GM18861 (cell line): Measurements from ENCODE around the gene IKZF3.
A peak's percentile ranks its signal among the peaks of the same experiment; 100 is the strongest.
"Not testable (repeated sequence)": the region's sequence is repeated elsewhere in the genome, so short reads cannot be mapped to it uniquely, and the experiment has no call there.

Source experiments
- ATAC-seq: cut with Tn5 transposase; IDR thresholded peaks from one replicate; pipeline ENCODE4 v1.9.1; 2021; ENCODE audit not compliant: unreplicated experiment

Gene IKZF3

DNA sequence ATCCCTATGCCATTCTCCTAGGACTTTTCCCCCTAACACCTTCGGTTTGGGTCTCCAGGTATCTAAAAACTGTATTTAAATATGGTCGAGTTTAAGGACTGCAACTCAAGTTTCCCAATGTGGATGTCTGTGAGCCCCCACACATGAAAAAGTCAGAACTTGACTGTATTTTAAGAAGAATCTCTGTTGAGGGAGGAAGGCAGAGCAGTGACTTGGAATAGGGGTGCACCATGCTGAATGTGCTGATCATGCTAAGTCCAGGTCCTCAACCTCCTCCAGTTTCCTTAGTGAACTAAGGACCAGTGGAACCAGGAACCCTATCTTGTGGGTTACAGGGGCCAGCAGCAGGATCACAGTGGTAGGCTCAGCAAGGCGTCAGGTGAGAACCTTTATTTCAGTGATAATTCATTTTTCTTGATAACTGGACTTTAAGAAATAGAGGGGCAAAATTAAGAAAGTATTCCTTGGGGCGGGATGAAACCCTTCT, 106.9 kb downstream of the IKZF3 start:
- no peak for ATAC-seq

- ATAC-seq = no peak
Measured at GRCh38 chr17:39756380-39757079, 107.6 kb downstream of the IKZF3 start.

DNA sequence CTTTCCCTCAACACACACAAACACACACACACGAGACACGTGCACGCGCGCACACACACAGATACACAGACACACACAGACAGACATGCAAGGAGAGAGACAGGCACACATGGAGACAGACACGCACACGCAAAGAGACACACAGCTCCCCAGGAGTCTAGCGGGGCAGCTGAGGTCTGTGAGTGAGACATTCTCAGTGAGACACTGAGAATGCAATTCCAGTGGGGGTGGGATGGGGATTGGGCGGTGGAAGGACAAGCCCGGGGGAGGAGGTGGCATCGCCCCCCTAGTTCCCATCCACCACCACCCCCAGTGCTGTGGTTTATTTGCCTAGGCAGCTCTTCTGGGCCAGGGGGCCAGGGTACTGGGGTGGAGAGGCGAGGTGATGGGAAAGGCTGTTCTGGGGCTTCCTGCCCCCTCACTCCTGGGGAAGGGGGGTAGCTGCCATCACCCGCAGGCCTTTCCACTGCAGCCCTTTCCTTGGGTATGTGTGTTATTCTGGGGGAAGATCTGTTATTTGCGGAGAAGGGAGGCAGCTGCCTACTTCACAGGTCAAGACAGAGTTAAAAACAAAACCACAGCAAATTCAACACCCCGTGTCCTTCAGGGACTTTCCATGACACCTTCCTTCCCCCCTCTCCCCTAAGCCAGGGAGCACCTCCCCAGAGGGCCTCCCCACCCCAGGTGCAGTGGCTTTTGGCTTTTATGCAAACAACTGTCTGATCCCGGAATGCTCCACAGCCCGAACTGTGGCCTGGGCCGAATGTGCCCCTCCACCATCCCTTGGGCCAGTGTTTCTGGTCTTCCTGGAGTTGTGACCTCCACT, 108.3 kb downstream of the IKZF3 start:
- no peak for ATAC-seq

DNA sequence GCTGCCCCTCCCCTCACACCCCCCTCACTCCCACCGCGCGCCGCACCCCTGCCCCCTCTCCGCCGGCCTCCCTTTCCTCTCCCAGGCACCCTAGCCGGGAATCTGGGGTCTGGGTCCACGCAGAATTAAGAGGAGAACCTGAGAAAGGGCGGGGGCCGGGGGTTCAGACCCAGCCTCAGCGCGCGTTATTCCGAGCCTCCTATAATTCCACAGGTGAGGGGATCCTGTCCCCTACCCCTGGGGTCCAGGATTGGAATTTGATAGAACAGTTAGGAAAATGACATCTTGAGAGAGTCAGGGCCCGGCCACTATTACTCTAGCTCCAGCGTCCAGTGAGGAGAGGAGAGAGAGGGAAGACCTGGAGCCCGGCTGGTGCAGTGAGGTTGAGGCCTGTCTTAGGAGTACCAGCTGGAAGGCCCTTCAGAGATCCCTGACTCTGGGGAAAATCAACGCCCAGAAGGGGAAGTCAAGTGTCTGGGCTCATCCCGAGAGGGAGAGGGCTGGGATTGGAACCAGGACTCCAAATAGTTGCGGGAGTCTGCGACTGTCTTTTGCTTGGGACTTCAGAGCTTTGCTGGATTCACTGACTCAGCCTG, 109.1 kb downstream of the IKZF3 start:
- no peak for ATAC-seq

DNA sequence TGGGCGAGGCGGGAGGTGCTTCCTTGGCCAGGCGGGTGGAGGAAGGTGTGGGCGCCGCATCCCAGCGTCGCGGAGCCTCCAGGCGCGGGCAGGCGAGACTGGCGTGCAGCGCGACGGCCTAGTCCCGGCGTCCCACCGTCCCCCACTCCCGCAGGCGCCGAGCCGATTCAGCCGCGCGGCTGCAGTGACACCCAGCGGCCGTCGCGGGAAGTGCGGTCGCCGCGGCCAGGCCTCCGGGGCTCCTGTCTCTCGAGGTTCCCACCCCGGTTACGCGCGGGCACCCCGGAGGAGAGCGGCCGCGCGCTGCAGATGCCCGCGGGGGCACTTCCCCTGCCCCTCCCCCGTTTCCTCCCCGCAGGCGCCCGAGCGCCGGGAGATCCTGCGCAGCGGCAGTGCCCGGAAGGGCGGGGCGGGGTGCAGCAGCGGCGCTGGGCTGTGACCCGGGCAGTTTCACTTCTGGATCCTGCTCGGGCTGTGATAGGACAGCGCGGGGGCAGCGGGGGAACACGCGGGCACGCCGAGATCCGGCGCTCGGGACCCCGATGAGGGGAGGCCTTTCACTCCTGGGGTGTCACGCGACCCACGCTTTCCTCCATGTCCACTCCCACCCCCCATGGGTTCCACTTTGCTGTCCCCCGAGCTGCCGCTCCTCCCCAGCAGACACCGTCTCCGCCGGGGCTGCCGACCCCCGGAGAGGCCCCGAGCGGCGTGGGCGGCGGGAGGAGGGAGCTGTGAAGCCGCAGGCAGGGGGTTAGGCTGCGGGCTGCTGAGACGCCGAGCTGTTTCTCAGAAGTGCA, 109.8 kb downstream of the IKZF3 start:
- peak; percentile 45 for ATAC-seq

GRCh38 chr17:39753514-39754160, 110.5 kb downstream of the IKZF3 start:
- ATAC-seq = peak; percentile 15

DNA sequence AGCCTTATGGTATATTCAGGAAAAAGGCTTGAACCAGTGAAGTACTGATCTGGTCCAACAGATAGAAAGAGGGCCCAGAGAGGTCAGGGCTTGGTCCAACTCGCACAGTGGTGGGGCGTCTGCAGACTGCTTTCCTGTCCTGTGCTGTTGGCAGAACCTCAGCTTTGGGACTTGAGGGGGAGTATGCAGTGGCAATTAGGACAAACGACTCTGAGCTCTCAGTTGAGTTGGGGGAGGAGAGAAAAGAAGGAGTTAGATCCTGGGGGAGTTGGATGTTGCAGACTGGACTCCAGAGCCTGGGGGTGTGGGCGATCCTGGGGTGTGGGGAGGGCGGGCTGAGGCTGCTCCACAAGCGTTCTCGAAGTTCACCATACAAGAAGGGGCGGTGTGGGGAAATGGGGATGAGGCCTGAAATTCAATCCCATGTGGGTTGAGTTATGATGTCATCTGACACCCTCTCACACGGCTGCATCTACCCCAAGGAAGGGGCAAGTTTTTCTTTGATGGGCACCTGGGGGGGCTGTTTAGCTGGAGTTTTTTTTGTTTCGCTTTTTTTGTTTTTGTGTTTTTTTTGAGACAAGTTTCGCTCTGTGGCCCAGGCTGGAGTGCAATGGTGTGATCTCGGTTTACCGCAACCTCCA, 111.8 kb downstream of the IKZF3 start:
- ATAC-seq = no peak

- ATAC-seq = no peak
Measured at GRCh38 chr17:39751637-39752036, 112.5 kb downstream of the IKZF3 start.

DNA sequence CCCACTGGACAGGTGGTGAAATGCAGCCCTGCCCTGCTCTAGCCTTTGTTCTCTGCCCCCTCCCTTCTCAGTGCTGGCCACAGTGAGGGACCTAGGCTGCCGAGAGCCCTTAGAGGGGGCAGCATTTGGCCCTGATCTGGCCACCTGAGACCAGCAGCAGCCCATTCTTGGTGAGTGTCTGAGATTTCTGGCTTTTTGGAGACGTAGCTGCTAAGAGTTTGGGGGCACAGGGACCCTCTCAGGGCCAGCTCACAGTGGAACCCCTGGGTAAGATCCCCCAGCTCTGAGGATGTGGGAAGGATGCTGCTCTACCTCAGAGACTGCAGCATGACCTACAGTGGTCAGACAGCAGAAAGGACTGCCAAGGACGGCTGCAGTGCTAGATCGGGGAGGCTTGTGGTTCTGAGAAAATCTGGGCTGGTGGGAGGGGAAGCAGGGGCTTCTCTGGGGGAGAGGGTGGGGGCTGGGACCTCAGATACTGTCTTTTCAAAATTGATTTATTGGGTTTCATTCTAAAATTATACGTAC, 113.0 kb downstream of the IKZF3 start:
- ATAC-seq = no peak

DNA sequence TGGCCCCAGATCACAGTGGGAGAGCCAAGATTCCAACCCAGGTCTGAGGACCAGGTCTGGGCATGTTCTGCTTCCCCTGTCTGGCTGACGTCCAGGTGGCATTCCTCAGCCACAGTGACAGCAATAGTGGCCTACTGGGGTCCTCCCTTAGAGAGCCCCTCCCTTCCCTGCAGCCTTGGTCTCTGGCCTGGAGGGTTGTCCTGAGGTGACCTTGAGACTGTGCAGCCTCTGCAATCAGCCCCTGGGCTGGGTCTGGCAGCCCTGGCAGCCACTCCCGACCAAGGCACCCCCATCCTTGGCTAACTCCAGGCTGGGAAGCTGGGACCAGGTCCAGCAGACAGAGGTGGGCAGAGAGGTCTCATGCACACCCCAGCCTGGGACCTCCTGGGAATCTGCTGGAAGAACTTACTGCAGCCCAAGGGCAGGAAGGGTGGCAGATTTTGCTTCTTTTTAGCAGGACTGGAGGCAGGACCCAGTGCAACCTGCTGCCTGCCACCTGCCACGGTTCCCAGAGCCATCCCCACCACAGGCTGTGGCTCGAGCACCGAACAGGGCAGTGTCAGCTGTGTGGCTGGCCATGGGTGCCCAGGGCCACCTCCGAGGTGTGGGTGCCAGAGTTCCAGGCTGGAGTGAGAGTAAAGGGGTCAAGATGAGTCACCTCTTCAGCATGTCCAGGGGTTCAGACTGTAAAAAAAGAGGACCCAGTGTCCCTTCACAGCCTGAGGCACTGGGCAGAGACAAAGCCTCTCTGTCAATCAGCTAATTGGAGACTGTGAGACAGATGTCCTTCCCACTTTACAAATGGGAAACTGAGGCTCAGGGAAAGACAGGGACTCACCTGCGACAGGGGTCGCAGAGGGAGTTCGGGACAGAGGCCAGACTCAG, 113.7 kb downstream of the IKZF3 start:
- ATAC-seq = no peak

GRCh38 chr17:39748444-39749034, 115.6 kb downstream of the IKZF3 start:
- not testable (repeated sequence) for ATAC-seq

DNA sequence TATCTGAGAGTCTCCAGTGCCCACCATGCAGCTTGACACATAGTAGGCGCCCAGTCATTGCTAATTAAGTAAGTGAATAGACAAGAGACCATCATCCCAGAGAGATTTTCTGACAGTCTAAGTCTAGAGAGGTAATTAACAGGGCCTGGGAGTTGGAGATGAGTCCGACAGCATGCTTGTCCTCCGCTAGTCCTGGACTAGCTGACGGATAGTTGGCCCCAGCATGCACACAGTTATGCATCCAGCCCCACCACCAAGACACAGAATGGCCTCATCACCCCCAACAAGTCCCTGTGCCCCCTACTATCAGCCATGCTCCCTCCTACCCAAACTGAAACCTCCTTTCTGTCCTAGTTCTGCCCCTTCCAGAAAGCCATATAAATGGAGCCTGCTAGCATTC, 116.4 kb downstream of the IKZF3 start:
- ATAC-seq = no peak

GRCh38 chr17:39746145-39746461, 118.0 kb downstream of the IKZF3 start:
- ATAC-seq = no peak

GRCh38 chr17:39745335-39746144, 118.6 kb downstream of the IKZF3 start:
- no peak for ATAC-seq

DNA sequence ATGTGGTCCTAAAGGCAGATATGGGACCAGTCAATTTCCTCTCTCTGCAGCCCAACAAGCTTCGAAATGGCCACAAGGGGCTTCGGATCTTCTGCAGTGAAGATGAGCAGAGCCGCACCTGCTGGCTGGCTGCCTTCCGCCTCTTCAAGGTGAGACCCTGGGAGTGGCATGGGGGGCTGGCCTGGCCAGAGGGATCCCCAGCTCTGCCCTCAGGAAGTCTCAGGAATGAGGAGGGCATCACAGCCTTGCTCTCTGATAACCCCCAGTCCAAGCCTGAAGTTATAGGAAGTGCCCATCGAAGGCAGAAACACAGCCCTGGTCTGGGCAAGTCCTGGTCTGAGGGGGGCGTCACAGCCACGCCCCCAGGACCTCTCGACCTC, 119.3 kb downstream of the IKZF3 start:
- ATAC-seq = no peak

GRCh38 chr17:39744075-39744835, 119.9 kb downstream of the IKZF3 start:
- ATAC-seq = no peak

DNA sequence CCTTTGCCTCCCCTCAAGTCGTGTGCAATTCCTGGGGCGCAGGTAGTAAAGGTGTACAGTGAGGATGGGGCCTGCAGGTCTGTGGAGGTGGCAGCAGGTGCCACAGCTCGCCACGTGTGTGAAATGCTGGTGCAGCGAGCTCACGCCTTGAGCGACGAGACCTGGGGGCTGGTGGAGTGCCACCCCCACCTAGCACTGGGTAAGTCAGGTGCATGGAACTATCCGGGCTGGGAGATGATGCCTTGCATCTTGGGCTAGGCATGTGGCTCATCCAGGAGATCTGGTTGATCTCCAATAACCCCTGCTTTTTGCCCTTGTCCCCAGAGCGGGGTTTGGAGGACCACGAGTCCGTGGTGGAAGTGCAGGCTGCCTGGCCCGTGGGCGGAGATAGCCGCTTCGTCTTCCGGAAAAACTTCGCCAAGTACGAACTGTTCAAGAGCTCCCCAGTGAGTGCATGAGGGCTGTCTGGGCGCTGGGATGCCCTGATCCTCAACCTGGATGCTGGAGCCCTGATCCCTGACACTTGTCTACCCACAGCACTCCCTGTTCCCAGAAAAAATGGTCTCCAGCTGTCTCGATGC, 121.2 kb downstream of the IKZF3 start:
- no peak for ATAC-seq
